Measurements from ENCODE around the gene CATSPERB. TPM values are rescaled to one million over a fixed set of nuclear protein-coding genes. Genes with fewer than 3 reads are reported as not detected.
"Not testable (repeated sequence)": the region's sequence is repeated elsewhere in the genome, so short reads cannot be mapped to it uniquely, and the experiment has no call there.

CATSPERB gene
- total RNA-seq, 1 experiment from 2014 or later: not detected

DNA sequence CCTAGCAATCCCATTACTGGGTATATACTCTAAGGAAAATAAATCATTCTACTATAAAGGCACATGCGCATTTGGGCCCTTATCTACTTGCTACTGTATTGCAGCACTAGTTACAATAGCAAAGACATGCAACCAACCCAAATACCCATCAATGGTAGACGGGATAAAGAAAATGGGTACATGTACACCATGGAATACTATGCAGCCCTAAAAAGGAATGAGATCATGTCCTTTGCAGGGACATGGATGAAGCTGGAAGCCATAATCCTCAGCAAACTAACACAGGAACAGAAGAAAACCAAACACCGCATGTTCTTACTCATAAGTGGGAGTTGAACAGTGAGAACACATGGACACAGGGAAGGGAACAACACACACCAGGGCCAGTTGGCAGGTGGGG lies 54.2 kb downstream of the CATSPERB start:
- DNase-seq (ENCODE audit: low read depth in 1 of 2, low spot score in 2 of 2); H3K36me3 ChIP-seq; H3K27me3 ChIP-seq (replicated peaks); H3K27ac ChIP-seq; H3K9me3 ChIP-seq (replicated peaks); H3K4me1 ChIP-seq (replicated peaks); H3K4me3 ChIP-seq: not testable (repeated sequence)

GRCh38 chr14:91674911-91675310 lies 57.0 kb downstream of the CATSPERB start:
- Histone ChIP-seq H3K9me3 (replicated peaks) (no peaks in the 10 kb centered on the region), H3K27ac (no peak overlapping the region), H3K4me3 (no peak overlapping the region), H3K27me3 (replicated peaks) (no peaks in the 10 kb centered on the region), H3K36me3 (no peaks in the 10 kb centered on the region), H3K4me1 (replicated peaks) (no peaks in the 10 kb centered on the region)
- DNase-seq (ENCODE audit: low read depth in 1 of 2, low spot score in 2 of 2): no peak

GRCh38 chr14:91669867-91670266 lies 62.0 kb downstream of the CATSPERB start:
- DNase-seq (ENCODE audit: low read depth in 1 of 2, low spot score in 2 of 2): no peak
- Histone ChIP-seq H3K9me3 (replicated peaks) (no peaks in the 10 kb centered on the region), H3K27ac (no peak overlapping the region), H3K4me1 (replicated peaks) (no peaks in the 10 kb centered on the region), H3K27me3 (replicated peaks) (no peaks in the 10 kb centered on the region), H3K36me3 (no peaks in the 10 kb centered on the region), H3K4me3 (no peak overlapping the region)

DNA sequence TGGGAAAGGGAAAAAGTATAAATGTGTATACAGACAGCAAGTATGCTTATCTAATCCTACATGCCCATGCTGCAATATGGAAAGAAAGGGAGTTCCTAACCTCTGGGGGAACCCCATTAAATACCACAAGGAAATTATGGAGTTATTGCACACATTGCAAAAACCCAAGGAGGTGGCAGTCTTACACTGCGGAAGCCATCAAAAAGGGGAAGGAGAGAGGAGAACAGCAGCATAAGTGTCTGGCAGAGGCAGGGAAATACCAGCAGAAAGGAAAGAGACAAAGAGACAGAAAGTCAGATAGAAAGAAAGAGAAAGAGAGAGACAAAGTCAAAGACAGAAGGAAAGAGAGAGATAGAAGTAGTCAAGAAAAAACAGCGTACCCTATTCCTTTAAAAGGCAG lies 64.8 kb downstream of the CATSPERB start:
- not testable (repeated sequence) for H3K27ac ChIP-seq; H3K4me3 ChIP-seq; H3K36me3 ChIP-seq; H3K9me3 ChIP-seq (replicated peaks); H3K27me3 ChIP-seq (replicated peaks); H3K4me1 ChIP-seq (replicated peaks); DNase-seq (ENCODE audit: low read depth in 1 of 2, low spot score in 2 of 2)

DNA sequence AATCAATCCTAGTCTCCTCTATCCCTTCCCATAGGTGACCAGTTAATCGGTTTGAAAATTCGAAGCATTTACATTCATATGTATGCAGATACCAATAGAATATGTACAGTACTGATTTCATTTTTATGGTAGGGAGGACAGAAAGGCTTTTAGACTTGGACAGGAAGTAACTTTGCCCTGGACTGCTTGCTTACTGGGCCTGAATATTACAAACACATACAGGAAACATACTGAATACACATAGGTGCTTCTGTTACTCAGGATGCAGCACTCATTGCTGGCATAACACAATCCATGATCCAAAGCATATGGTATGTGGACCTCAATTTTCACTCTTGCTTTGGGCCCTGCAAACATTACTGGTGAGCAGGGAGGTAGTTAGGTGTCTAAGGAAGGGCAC lies 71.1 kb downstream of the CATSPERB start:
- Histone ChIP-seq H3K4me1 (replicated peaks) (no peaks in the 10 kb centered on the region), H3K36me3 (no peaks in the 10 kb centered on the region), H3K4me3 (no peak overlapping the region), H3K27me3 (replicated peaks) (no peaks in the 10 kb centered on the region), H3K27ac (no peak overlapping the region), H3K9me3 (replicated peaks) (no peaks in the 10 kb centered on the region)
- no peak for DNase-seq (ENCODE audit: low read depth in 1 of 2, low spot score in 2 of 2)

- no peak for DNase-seq (ENCODE audit: low read depth in 1 of 2, low spot score in 2 of 2)
- Histone ChIP-seq H3K27me3 (replicated peaks) (no peaks in the 10 kb centered on the region; the same call in 1 of the 2 replicates), H3K4me3 (no peak overlapping the region), H3K27ac (no peak overlapping the region), H3K4me1 (replicated peaks) (no peaks in the 10 kb centered on the region), H3K36me3 (no peaks in the 10 kb centered on the region), H3K9me3 (replicated peaks) (no peaks in the 10 kb centered on the region)
These were observed 77.0 kb downstream of the CATSPERB start for GRCh38 chr14:91654836-91655235.

DNA sequence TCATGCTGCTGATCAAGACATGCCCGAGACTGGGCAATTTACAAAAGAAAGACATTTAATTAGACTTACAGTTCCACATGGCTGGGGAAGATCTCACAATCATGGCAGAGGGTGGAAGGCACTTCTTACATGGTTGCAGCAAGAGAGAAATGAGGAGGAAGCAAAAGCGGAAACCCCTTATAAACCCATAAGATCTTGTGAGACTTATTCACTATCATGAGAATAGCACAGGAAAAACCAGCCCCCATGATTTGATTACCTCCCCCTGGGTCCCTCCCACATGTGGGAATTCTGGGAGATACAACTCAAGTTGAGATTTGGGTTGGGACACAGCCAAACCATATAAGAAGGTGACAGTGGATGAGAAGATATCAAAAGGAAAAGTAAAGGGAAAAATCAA lies 78.4 kb downstream of the CATSPERB start:
- Histone ChIP-seq H3K4me1 (replicated peaks) (no peaks in the 10 kb centered on the region), H3K9me3 (replicated peaks) (no peaks in the 10 kb centered on the region), H3K36me3 (no peaks in the 10 kb centered on the region), H3K4me3 (no peak overlapping the region), H3K27ac (no peak overlapping the region), H3K27me3 (replicated peaks) (no peaks in the 10 kb centered on the region; the same call in 1 of the 2 replicates)
- DNase-seq (ENCODE audit: low read depth in 1 of 2, low spot score in 2 of 2): no peak

DNA sequence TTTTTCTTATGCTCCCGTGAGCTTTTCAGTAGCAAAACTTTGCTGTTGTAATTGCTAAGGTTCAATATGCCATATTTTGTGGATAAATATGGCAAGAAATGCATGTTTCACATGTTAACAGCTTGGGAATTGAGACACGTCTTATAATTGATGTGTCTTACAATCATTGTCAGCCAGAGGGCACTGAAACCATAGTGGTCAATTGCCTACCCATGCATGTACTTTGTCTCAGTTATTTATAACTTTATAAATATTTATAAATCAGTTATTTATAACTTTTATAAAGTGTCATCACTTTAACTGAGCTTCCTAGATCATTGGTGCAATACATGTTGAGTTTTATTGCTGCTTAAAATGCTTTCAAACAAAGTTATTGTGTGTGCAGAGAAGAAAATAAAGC lies 82.0 kb downstream of the CATSPERB start:
- no peak overlapping the region for H3K4me3 ChIP-seq
- H3K36me3 ChIP-seq: no peaks in the 10 kb centered on the region
- DNase-seq (ENCODE audit: low read depth in 1 of 2, low spot score in 2 of 2): no peak
- H3K27me3 ChIP-seq (replicated peaks): no peaks in the 10 kb centered on the region; the same call in 1 of the 2 replicates
- H3K9me3 ChIP-seq (replicated peaks): no peaks in the 10 kb centered on the region
- no peaks in the 10 kb centered on the region for H3K4me1 ChIP-seq (replicated peaks)
- H3K27ac ChIP-seq: no peak overlapping the region

GRCh38 chr14:91647856-91648255 lies 84.0 kb downstream of the CATSPERB start:
- DNase-seq (ENCODE audit: low read depth in 1 of 2, low spot score in 2 of 2): no peak
- H3K4me1 ChIP-seq (replicated peaks): no peaks in the 10 kb centered on the region
- H3K4me3 ChIP-seq: no peak overlapping the region

GRCh38 chr14:91636604-91637003 lies 95.3 kb downstream of the CATSPERB start:
- no peak for DNase-seq (ENCODE audit: low read depth in 1 of 2, low spot score in 2 of 2)
- H3K4me3 ChIP-seq: no peak overlapping the region
- no peaks in the 10 kb centered on the region for H3K36me3 ChIP-seq
- H3K27me3 ChIP-seq (replicated peaks): no peaks in the 10 kb centered on the region
- no peaks in the 10 kb centered on the region for H3K9me3 ChIP-seq (replicated peaks)
- H3K4me1 ChIP-seq (replicated peaks): no peaks in the 10 kb centered on the region
- H3K27ac ChIP-seq: no peak overlapping the region

More at GRCh38 chr14:91647856-91648255, 84.0 kb downstream of the CATSPERB start:
- no peaks in the 10 kb centered on the region for H3K36me3 ChIP-seq
- no peaks in the 10 kb centered on the region for H3K9me3 ChIP-seq (replicated peaks)
- H3K27ac ChIP-seq: no peak overlapping the region
- H3K27me3 ChIP-seq (replicated peaks): no peaks in the 10 kb centered on the region; the same call in 1 of the 2 replicates

GRCh38 chr14:91624757-91625156 lies 107.1 kb downstream of the CATSPERB start:
- Histone ChIP-seq H3K9me3 (replicated peaks) (no peaks in the 10 kb centered on the region), H3K4me1 (replicated peaks) (no peaks in the 10 kb centered on the region), H3K4me3 (no peak overlapping the region), H3K27ac (no peak overlapping the region), H3K36me3 (no peaks in the 10 kb centered on the region), H3K27me3 (replicated peaks) (no peaks in the 10 kb centered on the region; the same call in 1 of the 2 replicates)
- no peak for DNase-seq (ENCODE audit: low read depth in 1 of 2, low spot score in 2 of 2)

DNA sequence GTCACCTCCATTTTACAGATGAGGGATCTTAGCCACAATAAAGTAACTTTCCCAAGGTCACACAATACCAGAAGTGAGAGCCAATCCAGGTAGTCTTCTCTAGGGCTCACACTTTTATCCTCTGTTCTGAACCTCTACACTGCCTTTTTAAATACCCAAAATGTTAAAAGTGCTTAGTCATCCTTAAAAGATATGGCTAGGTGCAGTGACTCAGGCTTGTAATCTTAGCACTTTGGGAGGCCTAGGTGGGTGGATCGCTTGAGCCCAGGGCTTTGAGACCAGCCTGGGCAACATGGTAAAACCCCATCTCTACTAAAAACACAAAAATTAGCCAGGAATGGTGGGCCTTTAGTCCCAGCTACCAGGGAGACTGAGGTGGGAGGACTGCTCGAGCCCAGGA lies 117.7 kb downstream of the CATSPERB start:
- H3K4me3 ChIP-seq: no peak overlapping the region
- no peaks in the 10 kb centered on the region for H3K9me3 ChIP-seq (replicated peaks)
- H3K27me3 ChIP-seq (replicated peaks): no peaks in the 10 kb centered on the region
- no peaks in the 10 kb centered on the region for H3K4me1 ChIP-seq (replicated peaks)
- H3K27ac ChIP-seq: no peak overlapping the region
- DNase-seq (ENCODE audit: low read depth in 1 of 2, low spot score in 2 of 2): no peak
- no peaks in the 10 kb centered on the region for H3K36me3 ChIP-seq

DNA sequence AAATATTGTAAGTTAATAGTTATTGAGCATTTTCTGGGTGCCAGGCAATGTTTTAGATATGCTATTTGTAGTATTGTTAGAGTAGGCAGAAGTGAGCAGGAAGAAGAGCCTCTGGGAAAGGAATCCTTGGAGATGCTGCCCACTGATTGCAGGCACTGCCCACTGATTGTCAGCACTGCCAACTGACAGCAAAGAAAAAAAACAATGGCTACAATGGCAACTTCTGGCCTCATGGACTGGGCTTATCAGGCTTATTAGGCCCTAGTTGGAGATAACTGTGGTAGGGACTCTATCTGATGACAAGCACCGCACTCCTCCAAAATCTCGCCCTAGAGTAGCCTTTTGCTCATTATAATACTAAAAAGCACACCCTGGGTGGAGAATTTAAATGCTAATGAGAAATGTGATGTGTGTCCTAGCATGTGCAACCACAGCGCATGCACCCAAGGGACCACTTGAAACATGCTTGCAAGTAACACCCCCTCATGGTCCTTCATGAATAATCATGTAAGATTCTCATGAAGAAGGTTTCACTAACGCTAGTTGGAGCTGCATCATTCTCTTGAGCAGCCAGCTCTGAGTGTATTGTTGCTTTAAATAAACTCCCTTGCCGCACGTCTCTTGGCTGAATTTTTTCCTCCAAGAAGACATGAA lies 118.3 kb downstream of the CATSPERB start:
- H3K27me3 ChIP-seq (replicated peaks): no peaks in the 10 kb centered on the region

GRCh38 chr14:91611528-91611927 lies 120.4 kb downstream of the CATSPERB start:
- no peak for DNase-seq (ENCODE audit: low read depth in 1 of 2, low spot score in 2 of 2)
- no peak overlapping the region for H3K4me3 ChIP-seq
- no peaks in the 10 kb centered on the region for H3K36me3 ChIP-seq
- no peaks in the 10 kb centered on the region for H3K27me3 ChIP-seq (replicated peaks)
- no peaks in the 10 kb centered on the region for H3K4me1 ChIP-seq (replicated peaks)
- no peaks in the 10 kb centered on the region for H3K9me3 ChIP-seq (replicated peaks)
- H3K27ac ChIP-seq: no peak overlapping the region

More for the DNA sequence above, 118.3 kb downstream of the CATSPERB start:
- no peaks in the 10 kb centered on the region for H3K36me3 ChIP-seq
- no peak overlapping the region for H3K4me3 ChIP-seq
- H3K27ac ChIP-seq: no peak overlapping the region
- no peaks in the 10 kb centered on the region for H3K4me1 ChIP-seq (replicated peaks)
- no peak for DNase-seq (ENCODE audit: low read depth in 1 of 2, low spot score in 2 of 2)
- no peaks in the 10 kb centered on the region for H3K9me3 ChIP-seq (replicated peaks)

DNA sequence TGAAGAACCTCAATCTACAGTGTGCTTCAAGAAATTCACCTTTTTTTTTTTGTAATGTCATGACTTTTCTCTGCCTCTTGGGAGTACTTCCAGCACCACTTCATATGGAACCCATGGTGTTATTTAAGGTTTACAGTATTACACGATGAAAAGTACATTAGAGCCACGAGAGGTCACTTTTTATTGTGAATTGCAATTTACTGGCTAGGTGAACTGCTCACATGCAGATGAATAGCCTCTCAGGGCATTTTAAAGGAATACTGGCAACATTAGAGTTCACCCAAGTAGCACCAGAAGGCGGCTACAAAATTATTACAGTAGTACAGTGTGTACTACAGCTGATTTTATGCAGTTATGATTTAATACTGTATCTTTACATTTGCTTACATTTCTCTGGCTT lies 122.7 kb downstream of the CATSPERB start:
- Histone ChIP-seq H3K9me3 (replicated peaks) (no peaks in the 10 kb centered on the region), H3K36me3 (no peaks in the 10 kb centered on the region), H3K27ac (no peak overlapping the region), H3K4me1 (replicated peaks) (no peaks in the 10 kb centered on the region), H3K27me3 (replicated peaks) (no peaks in the 10 kb centered on the region), H3K4me3 (no peak overlapping the region)
- DNase-seq (ENCODE audit: low read depth in 1 of 2, low spot score in 2 of 2): no peak
